Muscle of leg (tissue), 16 donors: ENCODE results near the gene MOB1A. TPM values are rescaled to one million over a fixed set of nuclear protein-coding genes. Genes with fewer than 3 reads are reported as not detected.

Experiments used
- DNase-seq: peaks from one replicate; pipeline ENCODE4 v3.0.0; 2013
- H3K27ac ChIP-seq: one replicate; pipeline ENCODE4 v1.5.1; 2013; ENCODE audit warnings: mild to moderate bottlenecking, low read length, control low read depth
- H3K27me3 ChIP-seq: one replicate; pipeline ENCODE4 v1.6.1; 2013; ENCODE audit warnings: low read length; ENCODE audit not compliant: control insufficient read depth, insufficient read depth
- H3K36me3 ChIP-seq: one replicate; pipeline ENCODE4 v1.6.1; 2013; ENCODE audit warnings: low read length; ENCODE audit not compliant: control insufficient read depth, insufficient read depth
- H3K4me1 ChIP-seq: one replicate; pipeline ENCODE4 v1.6.1; 2013; ENCODE audit warnings: low read length; ENCODE audit not compliant: control insufficient read depth, insufficient read depth
- H3K4me3 ChIP-seq: one replicate; pipeline ENCODE4 v1.5.1; 2013; ENCODE audit warnings: low read length, control low read depth
- H3K9me3 ChIP-seq: replicated peaks from 2 replicates; pipeline ENCODE4 v1.6.1; 2013; ENCODE audit warnings: low read depth, low read length; ENCODE audit not compliant: control insufficient read depth
- WGBS: methylation state at CpG from one replicate; pipeline ENCODE4 v1.1.5; 2013; ENCODE audit warnings: missing lambda C conversion rate; ENCODE audit not compliant: insufficient coverage; 5-methylcytosine and 5-hydroxymethylcytosine counted together
- long read RNA-seq, 11 donors: transcript quantifications; one replicate each; lab custom pipeline, GENCODE V29; 2026
- polyA plus RNA-seq, 8 donors: library from polyadenylated mRNA; unstranded; fragments of 120-200 nt; gene quantifications; one replicate each; pipeline versions ENCODE4 v1.2.1 to v1.2.3, GENCODE V29; 2013; ENCODE audit warnings: inconsistent platforms in 1 of 8, low replicate concordance in 1 of 8; ENCODE audit not compliant: insufficient read length in 8 of 8, insufficient read depth in 1 of 8
- total RNA-seq: library from RNA; stranded (reverse); fragments of 120-200 nt; gene quantifications from one replicate; pipeline ENCODE4 v1.2.4, GENCODE V29; 2013

The MOB1A gene
- total RNA-seq (56.1 TPM), polyA plus RNA-seq (10 to 100 TPM; 40.4 to 59.7 (median 45.4) TPM)
- long read RNA-seq, donor 1, full-length matches to known transcripts: 7 of 7 reads
- long read RNA-seq, donor 1, partial matches to known transcripts: 0 of 7 reads
- long read RNA-seq, donor 1, other reads (novel, unspliced or antisense): 0 of 7 reads
- long read RNA-seq, donor 2, full-length matches to known transcripts: 10 of 10 reads
- long read RNA-seq, donor 2, partial matches to known transcripts: 0 of 10 reads
- long read RNA-seq, donor 2, other reads (novel, unspliced or antisense): 0 of 10 reads
- long read RNA-seq, donor 3, full-length matches to known transcripts: 20 of 20 reads
- long read RNA-seq, donor 3, partial matches to known transcripts: 0 of 20 reads
- long read RNA-seq, donor 3, other reads (novel, unspliced or antisense): 0 of 20 reads
- long read RNA-seq, donor 4, full-length matches to known transcripts: 13 of 46 reads
- long read RNA-seq, donor 4, partial matches to known transcripts: 33 of 46 reads
- long read RNA-seq, donor 4, other reads (novel, unspliced or antisense): 0 of 46 reads
- long read RNA-seq, donor 5, full-length matches to known transcripts: 40 of 47 reads
- long read RNA-seq, donor 5, partial matches to known transcripts: 7 of 47 reads
- long read RNA-seq, donor 5, other reads (novel, unspliced or antisense): 0 of 47 reads
- long read RNA-seq, donor 6, full-length matches to known transcripts: 21 of 21 reads
- long read RNA-seq, donor 6, partial matches to known transcripts: 0 of 21 reads
- long read RNA-seq, donor 6, other reads (novel, unspliced or antisense): 0 of 21 reads
- long read RNA-seq, donor 7, full-length matches to known transcripts: 19 of 25 reads
- long read RNA-seq, donor 7, partial matches to known transcripts: 6 of 25 reads
- long read RNA-seq, donor 7, other reads (novel, unspliced or antisense): 0 of 25 reads
- long read RNA-seq, donor 8, full-length matches to known transcripts: 18 of 18 reads
- long read RNA-seq, donor 8, partial matches to known transcripts: 0 of 18 reads
- long read RNA-seq, donor 8, other reads (novel, unspliced or antisense): 0 of 18 reads
- long read RNA-seq, donor 9, full-length matches to known transcripts: 11 of 11 reads
- long read RNA-seq, donor 9, partial matches to known transcripts: 0 of 11 reads
- long read RNA-seq, donor 9, other reads (novel, unspliced or antisense): 0 of 11 reads
- long read RNA-seq, donor 10, full-length matches to known transcripts: 25 of 30 reads
- long read RNA-seq, donor 10, partial matches to known transcripts: 5 of 30 reads
- long read RNA-seq, donor 10, other reads (novel, unspliced or antisense): 0 of 30 reads
- long read RNA-seq, donor 11, full-length matches to known transcripts: 19 of 19 reads
- long read RNA-seq, donor 11, partial matches to known transcripts: 0 of 19 reads
- long read RNA-seq, donor 11, other reads (novel, unspliced or antisense): 0 of 19 reads

DNA sequence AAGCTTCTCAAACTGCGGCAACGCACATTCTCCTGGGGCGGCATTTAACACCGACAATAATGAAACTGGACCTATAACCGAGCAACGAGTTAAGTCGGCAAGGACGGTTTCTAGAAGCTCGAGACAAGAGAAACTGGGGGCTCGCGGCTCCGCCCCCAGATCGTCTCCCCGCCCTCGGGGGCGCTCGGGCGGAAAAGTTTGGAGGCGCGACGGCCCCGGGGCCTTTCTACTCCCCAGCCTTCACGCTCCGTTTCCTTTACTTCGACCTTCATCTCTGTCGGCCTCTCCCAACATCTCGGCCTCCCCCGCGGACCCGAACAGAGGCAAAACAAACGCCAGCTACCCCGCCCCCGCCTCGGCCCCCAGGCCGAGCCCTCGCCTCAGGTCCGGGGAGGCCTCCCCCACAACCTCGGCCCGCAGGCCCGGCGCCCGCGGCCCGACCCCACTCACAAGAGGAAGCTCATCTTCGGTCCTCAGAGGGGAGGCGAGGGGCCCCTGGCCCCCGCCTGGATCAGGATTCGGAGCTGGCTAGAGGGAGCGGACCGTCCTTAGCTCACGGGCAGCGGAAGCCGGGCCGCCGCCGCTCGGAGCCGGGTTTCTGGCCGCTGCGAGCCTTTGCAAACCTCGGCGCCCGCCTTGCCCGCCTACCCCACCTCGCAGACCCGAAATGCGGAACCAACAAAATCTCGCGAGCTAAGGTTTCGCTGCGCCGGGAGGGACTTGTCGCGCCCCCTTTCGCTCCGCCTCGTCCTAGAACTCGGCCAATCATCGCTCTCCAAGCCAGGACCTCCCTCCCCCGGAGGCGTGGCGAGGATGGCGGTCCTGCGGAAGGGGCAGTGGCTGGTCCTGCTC lies at the start of gene MOB1A:
TSS of gene MOB1A (minus strand) at position 669 of the 852 bp plus-strand sequence. CDS start at position 464, 205 bp downstream.
- H3K4me1 ChIP-seq: peaks cover 9% of the 10 kb centered on the region
- under 1% methylated on average over 75 of the region's 84 CpGs for WGBS

DNA sequence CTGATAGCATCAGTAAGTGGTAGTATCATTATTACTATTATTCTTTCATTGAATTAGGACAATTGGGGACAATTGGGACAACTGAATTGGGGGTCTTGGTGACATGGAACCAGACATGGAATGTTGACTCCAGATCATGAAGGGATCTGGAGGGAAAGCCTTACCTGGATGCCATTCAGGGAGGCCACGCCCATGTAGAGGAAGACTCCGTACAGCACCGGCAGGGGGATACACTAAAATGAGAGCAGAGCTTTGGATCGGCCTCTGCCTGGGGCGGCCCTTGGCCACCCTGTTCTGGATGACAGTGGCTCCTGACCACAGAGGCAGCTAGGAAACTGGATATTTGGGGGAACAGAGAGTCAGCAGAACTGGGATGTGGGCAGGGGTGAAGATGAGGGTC lies 49.0 kb upstream of the MOB1A start:
- Histone ChIP-seq H3K27ac (no peak overlapping the region), H3K9me3 (no peaks in the 10 kb centered on the region), H3K36me3 (no peaks in the 10 kb centered on the region), H3K27me3 (no peaks in the 10 kb centered on the region), H3K4me1 (peaks cover 16% of the 10 kb centered on the region), H3K4me3 (no peak overlapping the region)
- DNase-seq: no peak
- WGBS: 91% methylated on average over 5 of the region's 5 CpGs

More for the DNA sequence above, at the start of gene MOB1A:
- peak; percentile 99 for DNase-seq
- H3K27ac ChIP-seq: peak within 1 kb of the TSS; percentile 97
- H3K27me3 ChIP-seq: no peaks in the 10 kb centered on the region
- H3K9me3 ChIP-seq: no peaks in the 10 kb centered on the region
- peak within 1 kb of the TSS; percentile 93 for H3K4me3 ChIP-seq
- H3K36me3 ChIP-seq: peaks cover 3% of the 10 kb centered on the region

DNA sequence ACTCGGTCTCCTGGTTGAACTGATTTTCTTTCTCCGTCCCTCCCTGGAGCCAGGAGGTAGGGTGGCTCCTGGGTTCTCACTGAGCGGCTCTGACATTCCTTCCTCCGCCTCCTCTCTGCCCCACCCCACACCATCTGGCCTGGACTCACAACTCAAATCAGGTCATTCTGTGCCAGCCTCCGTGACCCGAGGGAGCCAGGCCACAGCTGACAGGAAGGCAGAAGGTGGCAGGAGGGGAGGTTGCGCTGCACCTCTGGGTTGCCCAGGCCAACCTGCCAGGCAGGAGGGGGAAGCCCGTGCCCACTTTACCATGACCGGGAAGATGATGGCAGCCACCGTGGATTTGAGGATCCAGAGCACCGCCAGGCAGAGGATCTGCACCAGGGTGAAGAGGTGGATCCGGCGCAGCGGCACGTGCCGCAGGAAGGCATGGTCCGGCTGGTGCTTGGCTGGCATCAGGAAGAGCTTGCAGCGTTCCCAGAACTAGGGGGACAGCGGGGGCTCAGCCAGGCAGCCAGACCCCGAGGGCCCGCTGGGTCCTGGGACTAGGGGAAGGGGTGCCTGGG lies 48.1 kb upstream of the MOB1A start:
- no peak overlapping the region for H3K27ac ChIP-seq
- DNase-seq: peak; percentile 33
- H3K36me3 ChIP-seq: peaks cover 2% of the 10 kb centered on the region
- no peak overlapping the region for H3K4me3 ChIP-seq
- WGBS: 82% methylated on average over 17 of the region's 21 CpGs
- H3K27me3 ChIP-seq: no peaks in the 10 kb centered on the region
- H3K9me3 ChIP-seq: no peaks in the 10 kb centered on the region
- peaks cover 19% of the 10 kb centered on the region for H3K4me1 ChIP-seq

DNA sequence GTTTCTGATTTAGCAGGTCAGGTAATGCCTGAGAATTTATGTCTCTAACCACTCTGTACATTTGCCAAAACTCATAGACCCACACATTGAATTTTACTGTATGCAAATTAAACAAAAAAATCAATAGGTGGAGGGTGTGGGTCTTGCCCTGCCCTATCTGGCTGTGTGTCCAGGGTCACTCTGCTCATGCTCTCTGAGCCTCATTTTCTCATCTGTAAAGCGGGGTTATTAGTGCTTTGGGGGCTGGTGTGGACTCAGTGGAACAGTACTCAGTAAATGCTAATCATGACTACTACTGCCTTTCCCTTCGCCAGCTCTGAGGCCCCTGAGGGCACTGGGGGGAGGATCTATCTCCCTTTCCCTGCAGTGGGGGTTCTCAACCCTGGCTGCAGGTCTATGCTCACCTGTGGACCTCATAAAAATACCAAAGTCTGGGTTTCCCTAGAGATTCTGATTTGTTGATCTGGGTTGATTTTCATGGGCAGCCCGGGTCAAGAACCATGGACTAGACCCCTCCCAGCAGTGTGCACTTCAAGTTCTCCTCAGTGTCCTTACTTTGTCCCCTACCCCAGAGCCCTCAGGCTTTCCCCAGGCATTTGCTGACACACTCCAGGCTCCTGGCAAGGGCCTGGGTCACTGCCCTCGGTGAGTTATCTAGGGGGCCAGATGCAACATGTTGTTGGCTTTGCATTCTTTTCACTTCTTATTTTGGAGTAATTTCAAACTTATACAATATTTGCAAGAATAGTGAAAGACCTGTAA lies 47.2 kb upstream of the MOB1A start:
- Histone ChIP-seq H3K9me3 (no peaks in the 10 kb centered on the region), H3K4me3 (no peak overlapping the region), H3K27ac (no peak overlapping the region), H3K36me3 (peaks cover 2% of the 10 kb centered on the region), H3K27me3 (no peaks in the 10 kb centered on the region), H3K4me1 (peaks cover 19% of the 10 kb centered on the region)
- no peak for DNase-seq
- 60% methylated on average over 1 of the region's 4 CpGs for WGBS

DNA sequence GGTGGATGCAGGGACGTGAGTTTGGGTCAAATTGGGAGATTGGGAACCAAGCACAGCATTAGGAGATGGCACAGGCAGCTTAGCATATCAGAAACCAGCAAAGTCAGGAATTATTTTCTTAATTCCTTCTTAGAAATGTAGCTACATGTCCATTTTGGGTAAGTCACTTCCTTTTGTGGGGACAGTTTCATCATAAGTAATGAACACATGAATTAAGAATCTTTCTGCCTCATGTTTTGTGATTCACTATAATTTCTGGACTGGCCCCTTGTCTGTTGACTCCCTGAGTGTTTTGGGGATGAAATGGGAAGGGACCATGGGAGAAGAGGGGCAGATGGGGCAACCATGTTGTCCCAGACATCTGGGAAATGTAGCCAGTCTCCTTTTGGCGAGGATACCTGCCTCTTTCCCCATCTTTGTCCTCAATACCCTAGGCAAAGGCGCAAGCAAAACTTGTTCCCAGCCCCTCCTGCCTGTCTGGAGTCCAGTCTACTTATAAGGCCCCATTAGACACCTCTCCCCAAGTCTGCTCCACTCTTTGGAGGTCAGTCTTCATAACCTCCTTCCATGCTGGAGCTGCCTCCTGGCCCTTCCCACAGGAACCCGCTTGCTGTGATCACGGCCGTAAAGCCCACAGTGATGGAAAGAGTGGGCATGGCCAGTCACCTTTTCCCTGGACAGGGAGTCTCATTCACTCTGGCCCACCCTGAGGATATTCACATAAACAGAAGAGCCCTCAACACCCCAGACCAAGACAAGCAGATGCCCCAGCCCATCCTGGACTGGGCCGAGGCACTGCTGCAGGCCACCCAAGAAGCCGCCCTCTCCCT lies 45.5 kb upstream of the MOB1A start:
- Histone ChIP-seq H3K27ac (no peak overlapping the region), H3K36me3 (peaks cover 2% of the 10 kb centered on the region), H3K4me1 (peaks cover 19% of the 10 kb centered on the region), H3K4me3 (no peak overlapping the region), H3K9me3 (no peaks in the 10 kb centered on the region), H3K27me3 (no peaks in the 10 kb centered on the region)
- DNase-seq: no peak
- WGBS: 88% methylated on average over 4 of the region's 8 CpGs

DNA sequence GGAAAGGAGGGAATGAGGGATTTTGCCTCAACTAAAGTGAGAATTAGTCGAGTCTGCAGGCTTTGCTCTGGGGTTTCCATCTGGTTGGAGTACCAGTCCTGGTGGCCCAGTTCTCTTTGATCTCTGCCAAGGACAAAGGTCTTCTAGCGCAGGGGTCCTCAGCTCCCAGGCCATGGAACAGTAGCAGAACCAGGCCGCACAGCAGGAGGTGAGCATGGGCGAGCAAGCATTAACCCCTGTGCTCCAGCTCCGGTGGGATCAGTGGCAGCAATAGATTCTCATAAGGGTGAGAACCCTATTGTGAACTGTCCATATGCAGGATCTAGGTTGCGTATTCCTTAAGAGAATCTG lies 43.6 kb upstream of the MOB1A start:
- Histone ChIP-seq H3K36me3 (peaks cover 2% of the 10 kb centered on the region), H3K4me1 (peaks cover 16% of the 10 kb centered on the region), H3K27me3 (no peaks in the 10 kb centered on the region), H3K4me3 (no peak overlapping the region), H3K27ac (no peak overlapping the region), H3K9me3 (no peaks in the 10 kb centered on the region)
- 84% methylated on average over 5 of the region's 6 CpGs for WGBS
- no peak for DNase-seq

DNA sequence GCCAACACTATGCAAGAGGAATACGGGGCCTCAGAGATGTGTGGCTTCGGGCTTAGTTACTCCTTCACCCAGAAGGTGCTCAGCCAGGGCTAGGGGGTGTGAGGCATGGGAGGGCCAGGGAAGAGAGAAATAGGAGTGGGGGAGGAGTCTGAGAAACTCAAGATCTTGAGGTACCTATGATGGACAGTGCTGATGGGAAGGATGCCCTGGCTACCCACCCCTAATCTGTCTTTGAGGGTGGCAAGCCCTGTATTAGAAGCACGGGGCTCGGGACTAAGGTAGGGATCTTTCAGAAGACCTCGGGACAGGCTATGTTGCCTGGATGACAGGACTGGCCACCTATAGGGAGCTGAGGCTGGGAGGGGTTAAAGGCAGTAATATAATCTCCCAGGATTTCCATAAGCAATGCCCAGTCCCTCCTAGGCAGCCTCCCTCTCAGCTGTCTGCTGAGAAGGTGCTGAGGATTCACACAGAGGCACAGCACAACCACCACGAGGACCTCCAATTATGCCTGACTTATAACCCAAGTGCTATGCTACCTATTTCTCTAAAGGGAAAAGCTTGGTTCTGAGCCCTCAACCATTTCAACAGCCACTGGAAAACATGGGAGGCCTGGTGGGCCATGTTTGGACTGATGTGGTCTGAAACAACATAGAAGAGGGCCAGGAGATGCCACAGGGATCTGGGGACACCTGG lies 43.1 kb upstream of the MOB1A start:
- H3K27me3 ChIP-seq: no peaks in the 10 kb centered on the region
- H3K36me3 ChIP-seq: peaks cover 2% of the 10 kb centered on the region
- 80% methylated on average over 1 of the region's 6 CpGs for WGBS
- peaks cover 12% of the 10 kb centered on the region for H3K4me1 ChIP-seq
- H3K4me3 ChIP-seq: no peak overlapping the region
- no peak overlapping the region for H3K27ac ChIP-seq
- no peaks in the 10 kb centered on the region for H3K9me3 ChIP-seq
- DNase-seq: no peak
